Ovary (tissue), 3 donors: ENCODE data around the gene ENOX1.

Experiments used
- CTCF ChIP-seq, 3 donors: fragments of 450-650 bp in 2 of 3; fragments of 200-600 bp in 1 of 3; IDR thresholded peaks; one replicate each; pipeline versions ENCODE4 v1.5.1 to v1.8.0; 2016 to 2022; ENCODE audit warnings: antibody characterized with exemption in 3 of 3, mild to moderate bottlenecking in 1 of 3
- POLR2A ChIP-seq: fragments of 450-650 bp; IDR thresholded peaks from one replicate; pipeline ENCODE4 v1.6.1; 2017; ENCODE audit warnings: antibody characterized with exemption, mild to moderate bottlenecking, moderate library complexity
- donor health status: DM: no; HTN: no; CAD: no.

- TF ChIP-seq CTCF (IDR thresholded peaks at IDR 0.05) (no peak), POLR2A (no peak)
Observed at GRCh38 chr13:43653395-43653794, 133.4 kb downstream of the ENOX1 start.
